ENCODE data around the gene SRPRB.

DNA sequence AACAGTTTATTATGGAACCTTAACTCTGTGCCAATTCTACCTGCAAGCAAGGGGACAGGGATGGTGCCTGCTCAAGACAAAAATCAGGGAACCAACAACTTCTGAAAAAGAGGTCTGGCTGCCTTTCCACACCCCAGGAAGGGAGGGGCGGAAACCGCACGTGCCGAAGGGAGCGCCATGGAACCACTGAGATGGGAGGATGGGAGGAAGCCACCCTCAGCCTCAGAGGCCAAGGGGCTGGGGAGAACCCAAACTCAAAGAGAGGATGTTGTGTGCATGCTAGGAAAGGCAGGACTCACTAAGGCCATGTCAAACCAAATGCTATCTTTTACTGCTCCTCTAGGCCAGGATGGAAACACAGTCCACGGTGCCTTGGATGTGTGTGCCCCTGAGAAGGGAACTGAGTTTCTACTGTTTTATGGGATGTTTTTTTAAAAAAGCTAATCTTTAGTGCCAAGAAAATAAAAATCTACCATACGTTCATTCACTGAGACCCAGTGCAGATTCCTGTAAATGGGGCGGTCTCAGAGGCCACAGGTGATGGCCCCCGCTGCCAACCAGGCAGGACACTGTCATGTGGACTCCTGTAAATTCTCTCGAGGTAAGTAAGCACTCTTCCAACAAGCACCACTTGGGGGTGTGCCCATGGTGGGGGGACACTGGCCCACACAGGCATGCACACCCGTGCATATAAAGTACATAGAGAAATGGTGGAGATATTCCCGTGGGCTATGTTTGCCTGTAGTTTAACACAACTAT lies 20.5 kb downstream of the SRPRB start:
- no peak for TF ChIP-seq CTCF (conservative IDR thresholded peaks at IDR 0.05; ENCODE audit: low read depth in 2 of 2)
- no peak for TF ChIP-seq EZH2 (IDR thresholded peaks at IDR 0.05; ENCODE audit: low read depth, unreplicated experiment)
